ENCODE data around the gene RALGAPA2.
A peak's percentile ranks its signal among the peaks of the same experiment; 100 is the strongest.

The RALGAPA2 gene

DNA sequence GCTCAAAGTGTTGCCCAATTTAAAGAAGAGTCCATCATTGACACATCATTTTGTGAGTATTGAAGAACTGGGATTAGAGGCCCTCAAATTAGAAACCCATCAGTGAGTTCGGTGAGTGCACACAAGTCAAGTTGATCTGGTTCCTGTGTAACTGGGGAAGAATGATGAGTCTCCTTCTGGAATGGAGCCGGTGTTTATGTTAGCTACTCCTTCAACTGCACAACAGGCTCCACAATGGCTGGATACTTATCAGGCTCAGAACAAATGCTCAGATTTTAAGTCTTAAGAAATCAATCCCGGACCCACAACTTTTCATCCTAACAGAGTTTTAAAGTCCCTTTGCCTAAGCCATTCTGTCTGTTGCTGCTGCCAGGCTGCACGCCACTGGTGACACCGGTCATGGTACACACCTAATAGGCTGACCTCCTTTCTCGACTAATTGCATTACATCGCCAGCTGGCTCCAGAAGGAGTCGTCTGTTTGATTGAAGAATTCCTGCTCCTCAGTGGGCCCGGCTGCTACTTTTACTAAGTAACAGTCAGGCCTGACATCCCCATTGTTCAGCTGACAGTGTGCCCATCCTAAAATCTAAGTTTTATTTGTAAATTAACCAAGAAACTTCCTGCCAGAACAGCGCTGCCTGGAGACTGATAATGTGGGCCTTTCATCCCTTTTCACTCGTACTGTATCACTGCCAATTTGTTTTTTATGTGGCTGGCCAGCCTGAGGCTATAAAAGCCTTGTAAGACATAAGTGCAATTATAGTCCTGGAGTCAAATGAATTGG, 214.2 kb downstream of the RALGAPA2 start:
- TF ChIP-seq, protein P1, sequence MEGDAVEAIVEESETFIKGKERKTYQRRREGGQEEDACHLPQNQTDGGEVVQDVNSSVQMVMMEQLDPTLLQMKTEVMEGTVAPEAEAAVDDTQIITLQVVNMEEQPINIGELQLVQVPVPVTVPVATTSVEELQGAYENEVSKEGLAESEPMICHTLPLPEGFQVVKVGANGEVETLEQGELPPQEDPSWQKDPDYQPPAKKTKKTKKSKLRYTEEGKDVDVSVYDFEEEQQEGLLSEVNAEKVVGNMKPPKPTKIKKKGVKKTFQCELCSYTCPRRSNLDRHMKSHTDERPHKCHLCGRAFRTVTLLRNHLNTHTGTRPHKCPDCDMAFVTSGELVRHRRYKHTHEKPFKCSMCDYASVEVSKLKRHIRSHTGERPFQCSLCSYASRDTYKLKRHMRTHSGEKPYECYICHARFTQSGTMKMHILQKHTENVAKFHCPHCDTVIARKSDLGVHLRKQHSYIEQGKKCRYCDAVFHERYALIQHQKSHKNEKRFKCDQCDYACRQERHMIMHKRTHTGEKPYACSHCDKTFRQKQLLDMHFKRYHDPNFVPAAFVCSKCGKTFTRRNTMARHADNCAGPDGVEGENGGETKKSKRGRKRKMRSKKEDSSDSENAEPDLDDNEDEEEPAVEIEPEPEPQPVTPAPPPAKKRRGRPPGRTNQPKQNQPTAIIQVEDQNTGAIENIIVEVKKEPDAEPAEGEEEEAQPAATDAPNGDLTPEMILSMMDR (IDR thresholded peaks at IDR 0.05; ENCODE audit: low read depth, low read length), result no peak
- no peak overlapping the region for H3K4me3 ChIP-seq (replicated peaks in 1 of 2; ENCODE audit: low read depth in 2 of 2, low read length in 2 of 2)
- no peak for DNase-seq (ENCODE audit: low read depth in 2 of 2)

DNA sequence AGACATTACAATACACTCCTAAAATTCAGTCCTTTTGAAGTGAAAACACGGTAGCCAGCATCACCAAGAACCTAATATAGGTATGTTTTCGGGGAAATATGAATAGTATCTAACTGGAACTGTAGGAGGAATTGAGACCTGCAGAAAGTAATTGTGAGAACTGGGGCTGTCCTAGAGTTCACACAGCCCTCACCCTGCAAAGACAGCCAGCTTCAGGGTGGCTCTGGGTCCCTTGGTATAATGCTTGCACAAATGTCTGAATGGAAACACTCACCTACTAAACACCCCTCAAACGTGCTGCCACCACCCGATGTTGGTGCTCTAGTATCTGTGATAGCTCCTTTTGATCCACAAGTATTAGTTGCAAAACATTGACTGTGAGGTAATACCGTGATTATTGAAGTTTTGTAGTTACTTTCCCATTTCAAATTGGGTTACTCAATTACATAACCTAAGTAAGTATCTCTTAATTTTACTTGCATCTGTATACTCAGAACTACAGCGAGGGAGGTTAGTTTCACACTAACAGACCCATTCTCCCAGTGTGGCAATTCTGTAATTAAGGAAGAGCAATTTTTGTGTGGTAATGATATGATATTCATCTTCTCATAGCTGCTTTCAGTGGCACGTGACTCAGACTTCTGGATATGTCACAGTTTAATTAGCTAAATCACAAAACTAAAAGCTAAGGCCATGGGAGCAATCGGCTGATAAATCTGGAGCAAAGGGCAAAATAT, 215.0 kb downstream of the RALGAPA2 start:
- no peak overlapping the region for H3K4me3 ChIP-seq (replicated peaks in 1 of 2; ENCODE audit: low read depth in 2 of 2, low read length in 2 of 2)
- TF ChIP-seq, protein P1 (IDR thresholded peaks at IDR 0.05; ENCODE audit: low read depth, low read length), result no peak
- DNase-seq (ENCODE audit: low read depth in 2 of 2), result no peak

DNA sequence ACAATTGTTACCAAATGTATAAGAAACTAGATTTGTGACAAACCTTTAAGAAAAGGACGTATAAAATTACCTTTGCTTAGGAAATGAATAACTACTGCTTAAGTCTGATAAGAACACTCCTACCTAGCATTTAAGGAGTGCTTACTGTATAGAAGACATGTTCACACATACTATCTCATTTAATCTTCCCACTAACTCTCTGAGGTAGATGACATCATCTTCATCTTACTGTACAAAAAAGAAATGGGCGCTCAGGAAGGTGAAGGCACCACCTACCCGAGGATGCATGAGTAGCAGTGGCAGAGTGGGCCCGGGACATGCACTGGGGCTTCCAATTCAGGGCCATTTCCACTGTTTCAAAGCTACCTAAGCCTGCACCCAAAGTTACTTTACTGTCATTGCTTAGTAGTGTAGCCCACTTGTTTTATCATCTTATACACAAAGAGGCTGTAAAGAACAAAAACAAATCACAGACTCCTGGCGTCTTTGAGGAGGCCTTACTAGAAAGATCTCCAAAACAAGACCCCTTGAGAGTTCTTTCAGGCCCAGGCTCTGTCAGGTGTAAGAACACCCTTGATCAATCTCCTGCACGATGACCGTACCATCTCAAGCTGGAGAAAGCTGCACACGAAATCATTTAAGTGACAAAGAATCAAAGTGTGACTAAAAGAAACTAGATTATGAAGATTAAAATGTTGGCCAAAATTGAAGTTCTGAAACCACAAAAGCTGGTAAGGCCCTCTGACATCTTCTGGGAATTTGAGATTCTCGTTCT, 216.5 kb downstream of the RALGAPA2 start:
- TF ChIP-seq, protein P1 (IDR thresholded peaks at IDR 0.05; ENCODE audit: low read depth, low read length), result no peak
- no peak for DNase-seq (ENCODE audit: low read depth in 2 of 2)
- no peak overlapping the region for H3K4me3 ChIP-seq (replicated peaks in 1 of 2; ENCODE audit: low read depth in 2 of 2, low read length in 2 of 2)

DNA sequence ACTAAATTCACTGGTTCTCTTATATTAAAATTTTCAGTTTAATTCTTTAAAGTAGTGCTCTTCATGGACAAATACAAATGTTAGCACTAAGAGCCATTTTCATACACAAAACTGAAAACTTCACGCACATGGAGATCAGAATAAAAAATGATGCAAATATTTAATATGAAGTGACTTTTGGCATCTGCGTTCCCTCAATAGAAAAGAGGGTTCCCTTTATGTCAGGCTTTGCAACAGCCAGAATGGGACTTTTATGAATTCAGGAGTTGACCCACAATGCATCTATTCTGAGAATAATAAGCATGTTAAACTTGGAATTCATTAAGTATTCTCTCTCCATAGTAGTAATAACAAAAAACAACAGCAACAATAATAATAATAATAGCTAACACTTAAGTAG, 218.7 kb downstream of the RALGAPA2 start:
- DNase-seq (ENCODE audit: low read depth in 2 of 2), result no peak
- TF ChIP-seq, protein P1 (IDR thresholded peaks at IDR 0.05; ENCODE audit: low read depth, low read length), result no peak
- no peak overlapping the region for H3K4me3 ChIP-seq (replicated peaks in 1 of 2; ENCODE audit: low read depth in 2 of 2, low read length in 2 of 2)

DNA sequence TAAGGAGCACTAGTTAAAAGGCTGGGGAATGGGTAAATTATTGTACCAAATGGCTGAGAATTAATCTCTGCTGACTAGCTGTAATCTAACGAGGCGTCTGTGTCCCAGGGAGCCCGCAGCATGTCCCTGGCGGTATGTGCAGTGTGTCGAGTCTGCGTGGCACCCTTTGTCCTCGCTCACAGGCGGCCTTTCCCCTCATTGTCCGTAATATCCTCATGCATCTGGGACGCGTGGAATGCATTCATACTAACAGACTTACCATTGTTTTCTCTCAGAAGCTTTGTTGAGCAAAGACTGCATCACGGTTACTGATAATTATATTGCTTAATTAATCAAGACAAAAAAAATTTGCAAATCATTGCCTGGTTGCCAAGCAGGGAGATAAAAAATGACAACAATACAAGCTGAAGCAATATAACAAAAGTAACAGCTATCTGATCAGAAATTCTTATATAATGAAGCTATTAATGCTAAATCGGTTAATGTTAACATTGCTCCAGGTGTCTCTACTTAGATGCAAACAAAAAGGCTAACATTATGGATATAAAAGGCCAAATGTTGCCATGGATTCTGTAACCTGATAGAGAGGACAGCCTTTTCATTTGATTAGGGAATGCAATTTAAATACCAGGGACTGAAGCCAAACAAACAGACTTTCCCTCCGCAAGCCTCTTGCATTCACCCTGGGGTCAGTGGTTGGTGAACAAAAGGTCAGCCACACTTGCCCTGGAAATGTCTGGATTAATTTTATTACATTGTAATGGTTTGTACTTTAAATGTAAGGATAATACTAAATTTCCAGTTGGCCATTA, 219.7 kb downstream of the RALGAPA2 start:
- H3K4me3 ChIP-seq (replicated peaks in 1 of 2; ENCODE audit: low read depth in 2 of 2, low read length in 2 of 2), result no peak overlapping the region
- peak in 1 of 2 donors; percentile 18 for DNase-seq (ENCODE audit: low read depth in 2 of 2)
- TF ChIP-seq, protein P1 (IDR thresholded peaks at IDR 0.05; ENCODE audit: low read depth, low read length), result no peak

DNA sequence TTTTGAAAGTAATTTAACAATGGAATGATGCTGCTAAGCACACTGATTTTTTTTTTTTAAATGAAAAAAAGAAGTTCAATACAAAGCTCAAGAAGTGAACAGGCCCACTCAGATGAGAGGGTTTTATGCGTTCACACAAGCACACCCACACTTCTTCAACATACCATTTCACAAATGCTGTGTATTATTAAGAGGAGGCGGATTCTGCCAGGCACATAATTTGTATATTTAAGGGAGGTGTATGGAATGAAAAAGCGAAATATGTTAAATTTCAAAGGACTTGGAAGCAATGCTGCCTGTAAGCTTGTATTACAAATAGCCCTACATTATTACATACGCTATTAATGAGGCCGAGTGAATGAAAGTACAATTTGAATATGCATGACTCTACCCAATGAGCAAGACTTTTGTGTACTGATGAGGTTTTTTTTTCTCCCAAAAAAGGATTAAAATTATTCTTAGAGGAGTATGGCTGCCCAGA, 220.6 kb downstream of the RALGAPA2 start:
- TF ChIP-seq, protein P1 (IDR thresholded peaks at IDR 0.05; ENCODE audit: low read depth, low read length), result no peak
- no peak for DNase-seq (ENCODE audit: low read depth in 2 of 2)
- no peak overlapping the region for H3K4me3 ChIP-seq (replicated peaks in 1 of 2; ENCODE audit: low read depth in 2 of 2, low read length in 2 of 2)

All from cardiac fibroblast (primary cell).